ENCODE results near the gene NOD2.

- TF ChIP-seq CTCF (IDR thresholded peaks at IDR 0.05; ENCODE audit: low read depth, low read length), result no peak
- TF ChIP-seq POLR2A (IDR thresholded peaks at IDR 0.05; ENCODE audit: extremely low read depth, insufficient read length), result no peak
Measured at GRCh38 chr16:50740736-50741135, 47.3 kb downstream of the NOD2 start.
